Dermis blood vessel endothelial cell (primary cell): ENCODE results near the gene MBTD1. TPM values are rescaled to one million over a fixed set of nuclear protein-coding genes. Genes with fewer than 3 reads are reported as not detected.

Experiments
- DNase-seq: peaks from one replicate; pipeline ENCODE4 v3.0.0; 2010
- total RNA-seq: library from RNA; depleted of rRNA; stranded (reverse); fragments of >200 nt; gene quantifications from 2 replicates; pipeline ENCODE4 v1.2.3, GENCODE V29; 2014

MBTD1 gene
- total RNA-seq, 1 donor from 2014 or later, result 18.9 TPM

DNA sequence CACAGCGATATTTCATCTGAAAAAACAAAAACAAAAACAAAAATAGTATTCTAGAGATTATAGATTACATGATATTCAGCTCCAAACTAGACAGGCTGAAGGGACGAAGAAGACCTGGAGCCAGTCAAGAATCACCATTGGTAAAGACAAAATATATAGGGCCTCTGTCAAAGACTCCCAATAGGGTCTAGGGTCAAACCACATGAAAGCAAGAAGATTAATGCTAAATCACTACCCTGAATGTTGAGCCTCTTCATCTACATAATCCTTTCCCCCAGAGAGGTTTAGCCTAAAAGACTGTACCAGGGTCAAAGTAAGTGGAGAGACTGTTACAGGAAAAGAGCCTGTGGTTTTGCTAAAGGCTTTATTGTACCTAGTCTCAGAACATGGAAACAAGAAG, 117.3 kb downstream of the MBTD1 start:
- no peak for DNase-seq

- DNase-seq, result no peak
These were observed 123.9 kb downstream of the MBTD1 start for GRCh38 chr17:51135956-51136355.

DNA sequence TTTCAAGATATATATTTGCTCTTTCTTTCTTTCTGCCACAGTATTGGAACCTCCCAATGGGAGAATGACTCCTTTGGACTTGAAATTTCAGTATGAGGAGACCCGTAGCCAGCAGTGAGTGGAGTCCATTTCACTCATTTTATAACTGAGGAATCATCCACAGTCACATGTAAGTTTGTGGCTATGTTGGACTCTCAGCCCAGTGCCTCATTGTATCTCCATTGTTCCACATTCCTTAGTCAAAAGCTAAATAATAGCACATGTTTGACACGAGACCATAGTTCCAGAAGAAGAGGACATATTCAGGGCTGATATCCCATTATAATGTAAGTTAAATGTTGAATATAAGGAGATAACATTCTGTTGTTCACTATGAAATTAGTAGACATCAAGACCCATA, 126.5 kb downstream of the MBTD1 start:
- DNase-seq, result peak; percentile 41

- peak; percentile 75 for DNase-seq
These were observed 126.9 kb downstream of the MBTD1 start for GRCh38 chr17:51132964-51133319.

GRCh38 chr17:51128076-51128475, 131.8 kb downstream of the MBTD1 start:
- no peak for DNase-seq

Other genes with a start within 250 kb of the MBTD1 start
- 121 and 122 TPM in 2 replicates for gene SPAG9, start 139.2 kb downstream of the MBTD1 start, total RNA-seq
- 100 and 135 TPM in 2 replicates for gene NME1, start 106.5 kb downstream of the MBTD1 start, total RNA-seq
- gene NME2, start 93.6 kb downstream of the MBTD1 start, total RNA-seq, result 537 and 883 TPM in 2 replicates
- gene UTP18, start 497 bp upstream of the MBTD1 start, total RNA-seq, result 35.3 and 41.7 TPM in 2 replicates